Aorta (tissue), 5 donors: ENCODE data around the gene SYCE3. TPM values are rescaled to one million over a fixed set of nuclear protein-coding genes. Genes with fewer than 3 reads are reported as not detected.
A peak's percentile ranks its signal among the peaks of the same experiment; 100 is the strongest.

Experiments
- ATAC-seq: fragments of 200-7000 bp; cut with Tn5 transposase; one replicate; pipeline ENCODE4 v1.9.1; 2022; ENCODE audit warnings: moderate library complexity; ENCODE audit not compliant: low FRiP score
- DNase-seq, 2 donors: peaks; one replicate each; pipeline ENCODE4 v3.0.0-alpha.2; 2020
- H3K27ac ChIP-seq, 2 donors: one replicate each; pipeline ENCODE4 v1.5.1; 2013; ENCODE audit warnings: low read length in 2 of 2, mild to moderate bottlenecking in 2 of 2, moderate library complexity in 2 of 2, control low read depth in 1 of 2, inconsistent platforms in 1 of 2, low read depth in 1 of 2
- H3K27me3 ChIP-seq, 2 donors: one replicate each; pipeline ENCODE4 v1.6.1; 2013; ENCODE audit warnings: control low read depth in 1 of 2, low read length in 1 of 2, mild to moderate bottlenecking in 1 of 2, moderate library complexity in 1 of 2; ENCODE audit not compliant: insufficient read depth in 2 of 2, control insufficient read depth in 1 of 2
- H3K36me3 ChIP-seq, 2 donors: one replicate each; pipeline ENCODE4 v1.6.1; 2013; ENCODE audit warnings: control low read depth in 1 of 2, low read length in 1 of 2, mild to moderate bottlenecking in 1 of 2; ENCODE audit not compliant: insufficient read depth in 2 of 2, control insufficient read depth in 1 of 2
- H3K4me1 ChIP-seq, 2 donors: one replicate each; pipeline ENCODE4 v1.6.1; 2013; ENCODE audit warnings: low read length in 2 of 2, control low read depth in 1 of 2, mild to moderate bottlenecking in 1 of 2, moderate library complexity in 1 of 2; ENCODE audit not compliant: insufficient read depth in 2 of 2, control insufficient read depth in 1 of 2
- H3K4me3 ChIP-seq, 2 donors: one replicate each; pipeline ENCODE4 v1.5.1; 2013; ENCODE audit warnings: low read length in 2 of 2, control low read depth in 1 of 2, mild to moderate bottlenecking in 1 of 2
- H3K9me3 ChIP-seq: one replicate; pipeline ENCODE4 v1.6.1; 2013; ENCODE audit warnings: mild to moderate bottlenecking, low read length; ENCODE audit not compliant: control insufficient read depth
- WGBS, 2 donors: extraction: QIAGEN DNeasy Blood & Tissue Kit; methylation state at CpG; one replicate each; pipeline ENCODE4 v1.1.7; 2013; 5-methylcytosine and 5-hydroxymethylcytosine counted together
- intact Hi-C, 2 donors: fragments of 100-400 bp; cut with DNase I; formaldehyde crosslinking; loops; one replicate each; pipeline versions ENCODE4 v1.14.2 to v1.15.0; 2022
- polyA plus RNA-seq, 2 donors: library from polyadenylated mRNA; stranded (reverse); fragments of 200-250 nt; gene quantifications; one replicate each; pipeline ENCODE4 v1.2.3, GENCODE V29; 2013
- total RNA-seq, 2 donors: library from RNA; stranded (reverse); fragmentation: NEBNext Ultra II Directional; extraction: Animal tissue kit (Norgen Biotek cat#: 25700); gene quantifications; one replicate each; pipeline ENCODE4 v1.2.1, GENCODE V29; 2021
- donor health status: healthy with polysubstance abuse.
- donor health status: Bipolar disorder and iron deficiency.
- donor health status: DM: no; HTN: no; CAD: no.
- donor health status: DM: no; HTN: no; CAD: no.
- donor health status: DM: yes; HTN: yes; CAD: no.

Gene SYCE3
- total and polyA plus RNA-seq, 4 donors = 1.5 TPM; not detected in 3

DNA sequence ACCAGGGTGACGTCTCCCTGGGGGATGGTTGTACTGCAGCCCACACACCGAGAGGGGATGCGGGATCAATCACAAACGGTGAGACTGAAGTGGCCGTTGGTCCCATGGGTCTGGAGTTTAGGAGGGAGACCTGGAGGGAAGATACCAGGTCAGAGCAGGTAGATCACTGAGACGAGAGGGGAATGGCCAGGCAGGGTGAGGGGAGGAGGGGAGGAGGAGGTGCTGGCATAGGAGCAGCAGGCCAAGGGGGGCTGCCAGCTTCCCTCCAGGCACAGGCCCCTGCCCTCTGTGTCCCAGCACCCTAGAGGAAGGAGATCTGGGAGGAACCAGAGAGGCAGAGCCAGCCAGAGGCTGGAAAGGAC, 44.9 kb upstream of the SYCE3 start:
- H3K27ac ChIP-seq = no peak overlapping the region
- WGBS, 2 donors = 60 to 62% methylated on average over 6 of the region's 6 CpGs
- no peaks in the 10 kb centered on the region for H3K27me3 ChIP-seq

DNA sequence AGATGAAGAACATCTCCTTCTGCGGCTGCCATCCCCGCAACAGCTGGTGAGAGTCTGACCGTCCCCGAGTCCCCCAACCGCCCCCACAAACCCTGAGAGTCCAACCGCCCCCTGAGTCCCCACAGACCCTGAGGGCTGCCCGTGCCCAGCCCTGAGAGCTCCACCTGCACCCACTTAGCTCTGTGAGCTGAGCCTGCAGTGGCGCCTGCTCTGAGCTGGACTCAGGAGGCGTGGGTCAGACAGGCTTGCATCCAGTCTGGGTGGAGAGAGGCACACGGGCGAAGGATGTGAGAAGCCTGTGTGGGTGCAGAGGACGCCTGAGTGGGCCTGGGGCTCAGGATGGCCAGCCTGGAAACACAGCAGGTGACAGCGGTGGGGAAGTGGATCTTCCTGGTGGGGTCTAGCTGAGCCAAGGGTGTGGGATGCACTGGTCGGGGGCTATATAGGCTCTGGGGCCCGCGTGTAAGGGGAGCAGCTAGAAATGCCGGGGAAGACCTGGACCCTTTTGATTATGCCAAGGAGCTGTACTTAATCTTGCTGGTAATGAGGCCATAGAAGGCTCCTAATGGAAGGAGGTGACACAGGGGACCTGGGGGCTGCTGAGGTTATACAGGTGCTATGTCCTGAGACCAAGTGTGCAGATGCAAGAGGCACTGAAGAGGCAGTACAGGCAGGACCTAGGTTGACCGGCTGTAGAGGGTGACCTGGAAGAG, 44.4 kb upstream of the SYCE3 start:
- no peak for ATAC-seq
- 65 to 69% methylated on average over 18 of the region's 18 CpGs for WGBS, 2 donors
- intact Hi-C loops = no loop called here

More for the DNA sequence above, 44.9 kb upstream of the SYCE3 start:
- no peaks in the 10 kb centered on the region for H3K36me3 ChIP-seq
- no peak overlapping the region for H3K4me3 ChIP-seq
- intact Hi-C loops = no loop called here
- no peaks in the 10 kb centered on the region for H3K9me3 ChIP-seq
- H3K4me1 ChIP-seq = no peaks in the 10 kb centered on the region
- DNase-seq = peak in 1 of 2 donors; percentile 32
- no peak for ATAC-seq

DNA sequence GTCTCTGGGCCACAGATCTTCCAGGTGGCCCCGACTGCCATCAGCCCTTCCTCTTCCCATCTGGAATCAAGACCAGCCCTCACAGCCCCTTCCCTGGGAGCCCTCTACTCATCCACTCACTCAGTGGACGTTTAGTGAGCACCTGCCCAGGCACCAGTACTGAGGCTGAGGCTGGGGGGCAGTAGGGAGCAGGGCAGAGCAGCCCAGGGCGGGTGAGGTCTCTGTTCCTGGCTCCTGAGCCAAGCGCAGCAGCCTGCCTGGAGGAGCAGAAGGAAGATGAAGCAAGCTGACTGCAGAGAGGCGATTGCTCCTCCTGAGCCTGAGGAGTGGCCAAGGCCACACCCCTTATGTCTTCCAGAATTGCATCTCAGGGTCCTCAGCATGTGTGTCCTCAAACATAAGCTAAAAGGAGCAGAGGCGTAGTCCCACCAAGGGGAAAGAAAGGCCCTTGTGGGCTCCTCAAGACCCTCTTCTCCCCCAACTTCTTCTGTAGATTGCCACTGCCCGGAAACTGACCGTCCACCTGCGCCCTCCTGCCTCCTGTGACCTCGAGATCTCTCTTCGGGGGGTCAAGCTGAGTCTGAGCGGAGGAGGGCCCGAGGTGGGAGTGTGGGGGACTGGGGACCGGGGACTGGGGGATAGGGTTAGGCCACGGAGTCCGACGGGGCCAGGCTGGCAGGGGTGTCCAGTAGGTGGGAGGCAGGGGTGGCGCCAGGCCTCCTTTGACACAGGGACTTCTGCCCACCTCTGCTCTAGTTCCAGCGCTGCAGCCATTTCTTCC, 43.6 kb upstream of the SYCE3 start:
- DNase-seq (peak in 1 of 2 donors; percentile 44), ATAC-seq (no peak)
- H3K27me3 ChIP-seq = no peaks in the 10 kb centered on the region
- H3K9me3 ChIP-seq = no peaks in the 10 kb centered on the region
- no peaks in the 10 kb centered on the region for H3K36me3 ChIP-seq
- H3K4me1 ChIP-seq = no peaks in the 10 kb centered on the region
- WGBS, 2 donors = 69 to 70% methylated on average over 18 to 19 of the region's 19 CpGs
- no peak overlapping the region for H3K4me3 ChIP-seq
- intact Hi-C loops = no loop called here
- no peak overlapping the region for H3K27ac ChIP-seq

More for the DNA sequence above, 44.4 kb upstream of the SYCE3 start:
- no peaks in the 10 kb centered on the region for H3K9me3 ChIP-seq
- H3K27me3 ChIP-seq = no peaks in the 10 kb centered on the region
- H3K36me3 ChIP-seq = no peaks in the 10 kb centered on the region
- no peak overlapping the region for H3K4me3 ChIP-seq
- H3K4me1 ChIP-seq = no peaks in the 10 kb centered on the region
- H3K27ac ChIP-seq = no peak overlapping the region
- DNase-seq = peak in 1 of 2 donors; percentile 55

DNA sequence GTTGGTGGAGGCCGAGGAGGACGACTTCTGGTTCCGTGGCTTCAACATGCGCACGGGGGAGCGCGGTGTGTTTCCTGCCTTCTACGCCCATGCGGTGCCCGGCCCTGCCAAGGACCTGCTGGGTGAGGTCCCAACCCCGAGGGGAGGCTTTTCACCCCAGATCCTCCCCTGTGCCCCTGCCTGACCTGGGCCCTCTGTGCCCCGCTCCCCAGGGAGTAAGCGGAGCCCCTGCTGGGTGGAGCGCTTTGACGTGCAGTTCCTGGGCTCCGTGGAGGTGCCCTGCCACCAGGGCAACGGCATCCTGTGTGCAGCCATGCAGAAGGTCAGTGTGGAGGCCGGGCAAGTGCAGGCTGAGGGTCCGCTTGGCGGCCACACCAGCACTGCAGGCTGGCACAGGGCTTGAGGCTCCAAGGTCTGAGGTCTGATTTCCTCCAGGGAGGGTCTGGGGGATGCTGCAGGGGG, 42.9 kb upstream of the SYCE3 start:
- no peak for ATAC-seq

DNA sequence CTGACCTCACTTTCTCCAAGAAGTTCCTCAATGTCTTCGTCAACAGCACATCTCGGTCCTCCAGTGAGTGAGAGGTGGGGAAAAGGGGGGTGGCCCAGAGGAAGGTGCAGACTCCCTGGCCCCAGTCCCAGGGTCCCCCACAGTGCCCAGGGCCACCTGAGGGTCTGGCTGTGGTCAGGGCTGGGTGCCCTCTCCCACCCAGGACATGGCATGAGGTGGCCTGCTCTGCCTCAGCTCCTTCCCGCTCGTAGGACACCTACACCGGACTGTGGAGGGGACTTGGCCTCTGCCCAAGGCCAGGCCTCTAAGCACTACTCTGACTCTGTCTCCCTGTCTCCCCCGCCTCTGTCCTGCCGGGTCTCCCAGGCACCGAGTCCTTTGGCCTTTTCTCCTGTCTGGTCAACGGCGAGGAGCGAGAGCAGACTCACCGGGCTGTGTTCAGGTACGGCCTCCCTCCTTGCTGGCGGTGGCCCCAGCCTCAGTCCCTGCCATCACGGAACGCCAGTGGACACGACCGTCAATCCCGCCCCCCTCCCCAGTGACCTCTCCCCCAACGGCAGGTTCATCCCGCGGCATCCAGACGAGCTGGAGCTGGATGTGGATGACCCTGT, 42.4 kb upstream of the SYCE3 start:
- no peaks in the 10 kb centered on the region for H3K27me3 ChIP-seq
- no peaks in the 10 kb centered on the region for H3K9me3 ChIP-seq
- intact Hi-C loops = no loop called here
- DNase-seq (no peak), ATAC-seq (no peak)
- H3K4me3 ChIP-seq = no peak overlapping the region
- no peak overlapping the region for H3K27ac ChIP-seq
- H3K36me3 ChIP-seq = no peaks in the 10 kb centered on the region
- H3K4me1 ChIP-seq = no peaks in the 10 kb centered on the region
- 75 to 77% methylated on average over 23 of the region's 23 CpGs for WGBS, 2 donors

More for the DNA sequence above, 42.9 kb upstream of the SYCE3 start:
- peak in 1 of 2 donors; percentile 51 for DNase-seq
- 84 to 85% methylated on average over 20 of the region's 20 CpGs for WGBS, 2 donors
- H3K27ac ChIP-seq = no peak overlapping the region
- H3K27me3 ChIP-seq = no peaks in the 10 kb centered on the region
- no peaks in the 10 kb centered on the region for H3K4me1 ChIP-seq
- intact Hi-C loops = no loop called here
- no peaks in the 10 kb centered on the region for H3K9me3 ChIP-seq
- H3K4me3 ChIP-seq = no peak overlapping the region
- H3K36me3 ChIP-seq = no peaks in the 10 kb centered on the region

DNA sequence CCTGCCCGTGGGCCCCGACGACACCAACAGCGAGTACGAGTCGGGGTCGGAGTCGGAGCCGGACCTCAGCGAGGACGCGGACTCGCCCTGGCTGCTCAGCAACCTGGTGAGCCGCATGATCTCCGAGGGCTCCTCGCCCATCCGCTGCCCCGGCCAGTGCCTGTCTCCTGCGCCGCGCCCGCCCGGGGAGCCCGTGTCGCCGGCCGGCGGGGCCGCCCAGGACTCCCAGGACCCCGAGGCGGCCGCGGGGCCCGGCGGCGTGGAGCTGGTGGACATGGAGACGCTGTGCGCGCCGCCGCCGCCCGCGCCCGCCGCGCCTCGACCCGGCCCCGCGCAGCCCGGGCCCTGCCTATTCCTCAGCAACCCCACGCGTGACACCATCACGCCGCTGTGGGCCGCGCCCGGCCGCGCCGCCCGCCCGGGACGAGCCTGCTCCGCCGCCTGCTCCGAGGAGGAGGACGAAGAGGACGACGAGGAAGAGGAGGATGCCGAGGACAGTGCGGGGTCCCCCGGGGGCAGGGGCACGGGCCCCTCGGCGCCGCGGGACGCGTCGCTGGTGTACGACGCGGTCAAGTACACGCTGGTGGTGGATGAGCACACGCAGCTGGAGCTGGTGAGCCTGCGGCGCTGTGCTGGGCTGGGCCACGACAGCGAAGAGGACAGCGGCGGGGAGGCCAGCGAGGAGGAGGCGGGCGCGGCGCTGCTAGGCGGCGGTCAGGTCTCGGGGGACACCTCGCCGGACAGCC, 41.7 kb upstream of the SYCE3 start:
- H3K9me3 ChIP-seq = no peaks in the 10 kb centered on the region
- ATAC-seq (no peak), DNase-seq (peak in 1 of 2 donors; percentile 68)
- WGBS, 2 donors = 30 to 38% methylated on average over 86 to 103 of the region's 103 CpGs
- H3K4me3 ChIP-seq = no peak overlapping the region
- H3K27me3 ChIP-seq = no peaks in the 10 kb centered on the region
- no peaks in the 10 kb centered on the region for H3K36me3 ChIP-seq
- H3K27ac ChIP-seq = no peak overlapping the region
- intact Hi-C loops = no loop called here
- no peaks in the 10 kb centered on the region for H3K4me1 ChIP-seq

DNA sequence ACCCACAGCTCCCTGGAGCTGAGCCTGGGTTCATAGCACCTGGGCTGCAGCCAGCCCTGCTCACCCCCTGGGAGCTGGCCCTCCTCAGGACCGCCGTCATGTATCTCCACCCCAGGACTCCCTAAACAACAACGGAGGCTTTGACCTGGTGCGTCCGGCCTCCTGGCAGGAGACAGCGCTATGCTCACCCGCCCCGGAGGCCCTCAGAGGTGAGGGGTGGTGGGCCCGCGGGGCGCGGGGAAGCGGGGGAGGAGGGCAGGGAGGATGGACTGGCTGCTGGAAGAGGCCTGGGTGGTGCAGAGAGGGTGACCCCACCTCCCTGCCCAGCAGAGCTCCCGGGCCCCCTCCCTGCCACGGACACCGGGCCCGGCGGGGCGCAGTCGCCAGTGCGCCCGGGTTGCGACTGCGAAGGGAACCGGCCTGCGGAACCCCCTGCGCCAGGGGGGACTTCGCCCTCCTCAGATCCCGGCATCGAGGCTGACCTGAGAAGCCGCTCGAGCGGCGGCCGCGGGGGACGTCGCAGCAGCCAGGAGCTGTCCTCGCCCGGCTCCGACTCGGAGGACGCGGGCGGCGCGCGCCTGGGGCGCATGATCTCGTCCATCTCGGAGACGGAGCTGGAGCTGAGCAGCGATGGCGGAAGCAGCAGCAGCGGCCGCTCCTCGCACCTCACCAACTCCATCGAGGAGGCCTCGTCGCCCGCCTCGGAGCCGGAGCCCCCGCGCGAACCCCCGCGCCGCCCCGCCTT, 41.0 kb upstream of the SYCE3 start:
- H3K27me3 ChIP-seq = no peaks in the 10 kb centered on the region
- no peaks in the 10 kb centered on the region for H3K36me3 ChIP-seq
- no peak for ATAC-seq
- intact Hi-C loops = no loop called here
- peak in 1 of 2 donors; percentile 67 for DNase-seq
- H3K4me1 ChIP-seq = no peaks in the 10 kb centered on the region
- 4% methylated on average over 46 to 70 of the region's 70 CpGs for WGBS, 2 donors
- no peak overlapping the region for H3K4me3 ChIP-seq
- H3K27ac ChIP-seq = no peak overlapping the region
- H3K9me3 ChIP-seq = no peaks in the 10 kb centered on the region

DNA sequence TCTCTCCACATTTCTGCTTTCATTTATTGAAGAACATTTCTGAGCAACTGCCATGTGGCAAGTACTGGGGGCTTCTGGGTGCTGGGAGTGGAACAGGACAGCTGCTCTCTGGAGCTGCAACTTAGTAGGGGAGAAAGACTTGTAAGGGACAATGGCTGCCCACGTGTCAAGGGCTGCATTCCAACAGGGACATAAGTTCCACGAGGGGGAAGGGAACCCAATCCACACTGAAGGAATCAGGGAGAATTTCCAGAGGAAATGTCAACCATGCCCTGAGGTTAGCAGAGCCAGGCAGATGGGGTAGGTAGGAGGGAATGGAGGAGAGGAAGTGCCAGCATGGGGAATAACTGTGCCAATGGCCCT, 39.6 kb upstream of the SYCE3 start:
- H3K36me3 ChIP-seq = no peaks in the 10 kb centered on the region
- H3K27me3 ChIP-seq = no peaks in the 10 kb centered on the region
- no peaks in the 10 kb centered on the region for H3K9me3 ChIP-seq
- 11 to 14% methylated on average over 2 of the region's 2 CpGs for WGBS, 2 donors
- ATAC-seq (no peak), DNase-seq (no peak)
- H3K4me3 ChIP-seq = no peak overlapping the region
- H3K27ac ChIP-seq = no peak overlapping the region
- intact Hi-C loops = no loop called here
- no peaks in the 10 kb centered on the region for H3K4me1 ChIP-seq
